ENCODE results near the gene HBZ.
"Not testable (repeated sequence)": the region's sequence is repeated elsewhere in the genome, so short reads cannot be mapped to it uniquely, and the experiment has no call there.

HBZ gene

DNA sequence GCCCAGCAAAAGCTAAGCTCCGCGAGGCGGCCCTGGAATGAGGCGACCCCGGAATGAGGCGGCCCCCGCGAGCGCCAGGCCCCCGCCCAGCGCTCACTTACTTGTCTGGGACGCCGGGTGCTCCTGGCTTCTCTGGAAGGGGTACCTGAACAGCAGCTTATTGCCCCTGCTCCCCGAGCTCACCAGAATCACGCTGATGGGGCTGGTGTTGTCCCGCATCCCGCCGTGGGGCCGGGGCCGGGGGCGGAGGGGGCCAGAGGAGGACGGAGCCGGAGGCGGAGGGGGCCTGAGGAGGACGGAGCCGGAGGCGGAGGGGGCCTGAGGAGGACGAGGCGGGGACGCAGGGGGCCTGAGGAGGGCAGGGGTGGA is 14.4 kb upstream of the HBZ start:
- peak; percentile 63 for DNase-seq (ENCODE audit: low spot score)

DNA sequence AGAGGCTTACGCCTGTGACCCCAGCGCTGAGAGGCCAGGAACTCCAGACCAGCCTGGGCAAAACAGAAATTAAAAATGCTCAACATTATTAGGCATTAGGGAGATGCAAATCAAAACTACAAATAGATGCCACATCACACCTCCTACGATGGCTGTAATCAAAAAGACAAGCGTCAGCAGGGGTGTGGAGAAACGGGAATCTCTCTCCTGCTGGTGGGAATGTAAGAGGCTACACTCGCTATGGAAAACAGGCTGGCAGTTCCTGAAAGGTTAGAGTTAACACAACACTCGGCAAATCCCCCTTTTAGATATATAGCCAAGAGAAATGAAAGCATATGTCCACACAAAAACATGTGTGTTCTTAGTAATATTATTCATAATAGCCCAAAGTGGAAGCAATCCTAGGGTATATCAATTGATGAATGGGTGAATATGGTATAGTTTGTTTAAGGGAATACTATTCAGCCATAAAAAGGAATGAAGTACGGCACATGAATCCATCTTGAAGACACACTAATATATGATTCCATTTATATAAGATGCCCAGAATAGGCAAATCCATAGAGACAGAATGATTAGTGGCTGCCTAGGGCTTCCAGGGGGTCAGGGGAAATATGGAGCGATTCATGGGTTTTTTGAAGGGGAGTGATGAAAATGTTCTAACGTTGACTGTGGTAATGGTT is 12.1 kb upstream of the HBZ start:
- no peak for DNase-seq (ENCODE audit: low spot score)

DNA sequence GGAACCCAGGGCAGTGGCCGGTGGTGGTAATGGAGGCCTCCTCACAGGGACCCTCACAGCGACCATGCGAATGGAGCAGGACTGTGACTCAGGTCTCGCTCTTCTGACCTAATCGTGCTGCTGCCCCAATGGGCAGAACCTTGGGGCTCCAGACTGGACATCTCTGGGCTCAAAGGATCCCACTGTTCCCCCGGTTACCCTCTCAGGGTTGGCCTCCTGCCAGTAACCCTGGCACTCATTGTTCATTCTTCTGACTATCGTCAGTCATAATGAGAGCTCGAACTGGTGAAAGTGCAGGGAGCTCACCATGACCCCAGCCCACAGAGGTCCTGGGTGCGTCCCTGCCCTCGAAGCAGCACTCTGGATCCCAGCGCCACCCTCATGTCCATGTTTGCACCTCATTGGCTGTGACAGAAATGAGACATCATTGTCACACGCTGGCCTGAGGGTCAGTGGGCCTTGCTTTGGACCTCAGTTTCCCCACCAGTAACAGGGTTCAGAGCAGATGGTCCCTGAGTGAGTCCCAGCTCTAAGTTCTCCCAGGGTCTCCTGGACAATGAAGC is 10.0 kb upstream of the HBZ start:
- no peak for DNase-seq (ENCODE audit: low spot score)

DNA sequence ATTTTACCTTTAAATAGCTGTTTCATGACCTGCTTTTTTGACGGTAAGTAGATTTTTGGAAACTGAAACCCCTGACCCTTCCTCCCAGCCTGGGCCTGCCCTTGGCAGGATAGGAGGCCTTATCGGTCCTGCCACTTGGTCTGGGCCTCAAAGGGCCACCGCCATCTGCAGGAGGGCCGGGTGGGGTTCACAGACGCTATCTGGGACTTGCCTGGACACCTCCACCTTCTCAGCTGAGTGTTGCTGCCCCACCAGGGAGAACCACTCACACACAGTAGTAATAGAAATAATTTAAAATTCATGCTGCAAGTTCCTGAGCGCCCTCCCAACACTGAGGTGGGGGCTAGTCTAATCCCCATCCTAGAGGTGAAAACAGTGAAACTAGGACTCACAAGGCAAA is 9.4 kb upstream of the HBZ start:
- DNase-seq (ENCODE audit: low spot score): no peak

DNA sequence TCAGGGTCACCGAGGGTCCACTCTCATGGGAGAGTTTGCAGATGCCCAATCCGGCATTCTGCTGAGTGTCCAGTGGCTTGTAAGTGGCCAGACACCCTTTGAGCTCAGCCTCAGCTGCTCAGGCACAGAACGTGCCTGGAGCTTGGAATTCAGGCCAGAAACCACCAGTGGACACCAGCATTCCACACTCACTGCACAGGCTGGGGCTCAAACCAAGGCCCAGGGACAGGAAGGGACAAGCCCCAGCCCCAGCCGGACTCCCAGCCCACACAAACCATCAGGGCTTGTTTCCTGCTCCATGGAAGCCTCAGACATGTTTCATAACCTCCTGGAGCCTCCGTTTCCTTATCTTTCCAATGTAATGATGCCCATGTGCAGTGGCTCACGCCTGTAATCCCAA is 9.0 kb upstream of the HBZ start:
- no peak for DNase-seq (ENCODE audit: low spot score)

DNA sequence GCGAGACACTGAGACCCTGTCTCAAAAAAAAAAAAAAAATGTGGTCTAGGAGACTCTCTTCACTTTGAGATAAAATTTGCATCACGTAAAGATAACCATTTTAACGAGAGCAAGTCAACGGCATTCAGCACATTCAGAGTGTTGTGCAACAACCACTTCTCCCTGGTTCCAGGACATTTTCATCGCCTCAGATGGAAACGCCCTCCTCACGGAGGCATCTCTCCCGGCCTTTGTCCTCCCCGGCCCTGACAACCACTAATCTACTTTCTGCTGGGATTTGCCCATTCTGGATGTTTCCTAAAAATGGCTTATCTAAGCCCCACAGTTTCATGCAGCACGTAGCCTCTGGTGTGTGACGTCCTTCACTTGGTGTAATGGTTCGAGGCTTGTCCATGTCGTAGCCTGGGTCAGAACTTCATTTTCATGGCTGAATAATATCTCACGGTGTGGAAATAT is 7.6 kb upstream of the HBZ start:
- no peak for DNase-seq (ENCODE audit: low spot score)

DNA sequence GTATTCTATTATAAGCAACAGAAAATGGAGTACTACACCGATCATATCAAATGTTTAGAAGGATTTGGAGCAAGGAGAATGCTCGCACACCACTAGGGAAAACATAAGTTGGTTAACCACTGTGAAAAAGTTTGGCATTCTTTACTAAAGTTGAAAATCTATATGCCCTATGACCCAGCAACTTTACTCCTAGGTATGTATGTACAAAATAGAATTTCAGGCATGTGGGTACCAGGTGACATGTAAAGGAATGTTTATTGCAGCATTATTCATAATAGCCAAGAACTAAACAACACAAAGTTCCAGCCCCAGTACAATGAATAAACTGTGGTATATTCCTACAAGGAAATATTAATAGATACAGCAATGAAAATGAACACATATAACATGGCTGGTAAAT is 5.8 kb upstream of the HBZ start:
- DNase-seq (ENCODE audit: low spot score): no peak

DNA sequence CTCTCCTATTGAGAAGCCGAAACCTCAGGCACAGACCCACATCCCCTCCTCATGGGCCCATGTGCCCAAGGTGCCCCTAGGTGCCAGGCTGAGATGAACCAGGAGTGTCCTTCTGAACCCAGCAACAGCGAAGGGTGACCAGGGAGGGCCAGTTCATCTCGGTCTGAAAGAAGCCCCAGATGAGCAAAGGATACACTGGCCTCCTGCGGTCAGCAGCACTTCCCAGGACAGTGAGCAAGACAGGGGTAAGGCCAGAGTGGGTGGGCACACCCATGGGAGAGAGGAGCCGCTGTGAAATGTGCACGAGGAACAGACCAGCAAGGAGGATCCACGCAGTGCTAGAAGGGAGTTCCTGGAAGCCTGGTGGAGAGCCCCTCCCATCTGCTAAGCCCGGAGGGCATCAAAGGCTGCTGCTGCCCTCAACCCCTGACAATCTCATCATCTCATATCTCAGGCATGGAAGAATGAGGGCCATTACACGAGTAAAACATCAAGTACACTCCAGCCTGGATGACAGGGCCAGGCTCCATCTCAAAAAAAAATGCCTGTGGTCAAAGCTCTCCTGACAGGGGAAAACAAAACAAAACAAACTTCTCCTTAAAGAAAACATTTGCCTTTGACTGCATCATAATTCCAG is 3.3 kb upstream of the HBZ start:
- no peak for DNase-seq (ENCODE audit: low spot score)

DNA sequence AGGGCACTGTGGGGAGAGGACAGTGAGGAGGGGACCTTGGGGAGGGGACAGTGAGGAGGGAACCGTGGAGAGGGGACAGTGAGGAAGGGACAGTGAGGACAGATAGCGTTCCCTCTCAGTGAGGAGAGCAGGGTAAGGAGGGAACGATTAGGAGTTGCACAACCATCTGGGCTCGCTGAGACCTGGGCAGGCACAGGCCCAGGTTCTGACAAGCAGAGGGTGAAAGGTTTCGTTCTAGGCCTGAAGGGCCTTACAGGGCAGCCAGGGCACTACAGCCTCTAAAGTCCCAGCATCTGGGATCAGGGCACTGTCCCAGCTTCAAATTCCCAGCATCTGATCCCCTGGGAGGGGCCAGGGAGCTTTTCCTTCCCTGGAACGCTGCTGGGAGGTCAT is 681 bp downstream of the HBZ start:
- not testable (repeated sequence) for DNase-seq (ENCODE audit: low spot score)

DNA sequence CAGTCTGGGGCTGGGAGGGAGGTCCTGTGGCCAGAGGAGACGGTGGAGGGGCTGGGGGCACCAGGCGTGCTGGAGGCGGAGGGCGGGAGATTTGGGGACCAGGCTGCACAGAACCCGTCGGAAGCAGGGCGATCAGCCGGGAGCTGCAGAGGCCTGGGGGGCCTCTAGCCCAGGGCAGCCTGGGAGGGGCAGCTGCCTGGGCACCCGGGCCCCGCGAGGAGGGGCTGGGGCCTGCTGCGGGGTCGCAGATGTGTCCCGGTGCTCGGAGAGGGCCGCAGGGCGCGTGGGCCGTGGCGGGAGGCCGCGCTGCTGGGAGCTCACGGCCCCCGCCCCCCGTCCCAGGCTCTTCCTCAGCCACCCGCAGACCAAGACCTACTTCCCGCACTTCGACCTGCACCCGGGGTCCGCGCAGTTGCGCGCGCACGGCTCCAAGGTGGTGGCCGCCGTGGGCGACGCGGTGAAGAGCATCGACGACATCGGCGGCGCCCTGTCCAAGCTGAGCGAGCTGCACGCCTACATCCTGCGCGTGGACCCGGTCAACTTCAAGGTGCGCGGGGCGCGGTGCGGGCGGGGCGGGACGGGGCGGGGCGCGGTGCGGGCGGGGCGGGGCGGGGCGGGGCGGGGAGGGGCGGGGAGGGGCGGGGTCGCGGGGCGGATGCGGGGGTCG is 1.2 kb downstream of the HBZ start:
- not testable (repeated sequence) for DNase-seq (ENCODE audit: low spot score)

DNA sequence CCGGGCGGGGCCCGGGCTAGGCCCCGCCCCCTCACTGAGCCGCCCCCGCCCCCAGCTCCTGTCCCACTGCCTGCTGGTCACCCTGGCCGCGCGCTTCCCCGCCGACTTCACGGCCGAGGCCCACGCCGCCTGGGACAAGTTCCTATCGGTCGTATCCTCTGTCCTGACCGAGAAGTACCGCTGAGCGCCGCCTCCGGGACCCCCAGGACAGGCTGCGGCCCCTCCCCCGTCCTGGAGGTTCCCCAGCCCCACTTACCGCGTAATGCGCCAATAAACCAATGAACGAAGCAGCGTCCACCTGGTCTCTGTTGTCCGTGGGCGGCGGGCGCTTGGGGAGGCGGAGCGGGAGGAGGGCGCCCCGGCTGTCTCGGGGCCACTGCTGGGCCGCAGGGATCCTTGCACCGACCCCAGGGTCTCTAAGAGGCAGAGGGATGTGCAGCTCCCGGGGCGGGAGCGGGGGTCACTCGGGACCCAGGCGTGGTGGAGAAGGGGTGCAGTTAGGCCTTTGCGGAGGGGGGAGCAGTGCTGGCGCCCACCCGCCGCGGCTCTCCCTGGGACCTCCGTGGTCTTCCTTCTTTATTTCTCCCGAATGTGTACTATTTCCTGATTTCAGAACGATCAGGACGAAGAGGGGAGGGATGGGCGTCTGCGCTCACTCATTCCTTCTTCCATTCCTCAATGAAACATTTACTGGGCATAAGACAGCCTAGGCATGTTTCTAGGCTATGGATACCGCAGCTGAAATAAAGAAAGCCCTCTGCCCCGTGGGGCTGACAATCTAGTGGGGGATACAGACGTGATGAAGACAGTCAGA is 2.0 kb downstream of the HBZ start:
- DNase-seq (ENCODE audit: low spot score): peak; percentile 68

DNA sequence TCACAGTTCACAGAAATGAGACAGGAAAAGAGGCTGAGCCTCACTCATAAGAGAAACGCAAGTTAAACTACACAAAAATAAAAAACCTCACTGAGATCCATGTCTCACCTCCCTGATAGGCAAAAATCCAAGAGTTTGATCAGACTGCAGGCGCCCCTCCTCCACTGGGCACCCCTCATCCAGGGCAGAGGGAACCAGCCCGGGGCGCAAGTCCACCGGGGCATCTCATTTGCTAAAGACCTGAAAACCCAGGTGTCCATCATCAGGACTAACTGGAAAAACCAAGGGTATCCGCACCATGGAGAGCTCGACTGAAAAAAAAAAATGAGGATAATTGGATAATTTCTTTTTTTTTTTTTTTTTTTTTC is 2.6 kb downstream of the HBZ start:
- no peak for DNase-seq (ENCODE audit: low spot score)

DNA sequence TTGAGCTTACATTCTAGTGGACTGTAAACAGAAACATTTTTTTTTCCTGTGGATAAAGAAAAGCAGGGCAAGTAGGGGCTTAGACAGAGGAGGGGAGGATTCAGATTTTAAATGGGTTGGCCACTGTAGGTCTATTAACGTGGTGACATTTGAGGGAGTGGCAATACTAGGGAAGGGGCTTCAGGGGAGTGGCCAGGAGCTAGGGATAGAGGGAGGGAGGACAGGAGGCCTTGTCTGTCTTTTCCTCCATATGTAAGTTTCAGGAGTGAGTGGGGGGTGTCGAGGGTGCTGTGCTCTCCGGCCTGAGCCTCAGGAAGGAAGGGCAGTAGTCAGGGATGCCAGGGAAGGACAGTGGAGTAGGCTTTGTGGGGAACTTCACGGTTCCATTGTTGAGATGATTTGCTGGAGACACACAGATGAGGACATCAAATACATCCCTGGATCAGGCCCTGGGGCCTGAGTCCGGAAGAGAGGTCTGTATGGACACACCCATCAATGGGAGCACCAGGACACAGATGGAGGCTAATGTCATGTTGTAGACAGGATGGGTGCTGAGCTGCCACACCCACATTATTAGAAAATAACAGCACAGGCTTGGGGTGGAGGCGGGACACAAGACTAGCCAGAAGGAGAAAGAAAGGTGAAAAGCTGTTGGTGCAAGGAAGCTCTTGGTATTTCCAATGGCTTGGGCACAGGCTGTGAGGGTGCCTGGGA is 6.8 kb downstream of the HBZ start:
- no peak for DNase-seq (ENCODE audit: low spot score)

DNA sequence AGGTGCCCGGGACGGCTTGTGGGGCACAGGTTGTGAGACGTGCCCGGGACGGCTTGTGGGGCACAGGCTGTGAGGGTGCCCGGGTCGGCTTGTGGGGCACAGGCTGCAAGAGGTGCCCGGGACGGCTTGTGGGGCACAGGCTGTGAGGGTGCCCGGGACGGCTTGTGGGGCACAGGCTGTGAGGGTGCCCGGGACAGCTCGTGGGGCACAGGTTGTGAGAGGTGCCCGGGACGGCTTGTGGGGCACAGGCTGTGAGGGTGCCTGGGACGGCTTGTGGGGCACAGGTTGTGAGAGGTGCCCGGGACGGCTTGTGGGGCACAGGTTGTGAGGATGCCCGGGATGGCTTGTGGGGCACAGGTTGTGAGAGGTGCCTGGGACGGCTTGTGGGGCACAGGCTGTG is 7.8 kb downstream of the HBZ start:
- DNase-seq (ENCODE audit: low spot score): not testable (repeated sequence)

DNA sequence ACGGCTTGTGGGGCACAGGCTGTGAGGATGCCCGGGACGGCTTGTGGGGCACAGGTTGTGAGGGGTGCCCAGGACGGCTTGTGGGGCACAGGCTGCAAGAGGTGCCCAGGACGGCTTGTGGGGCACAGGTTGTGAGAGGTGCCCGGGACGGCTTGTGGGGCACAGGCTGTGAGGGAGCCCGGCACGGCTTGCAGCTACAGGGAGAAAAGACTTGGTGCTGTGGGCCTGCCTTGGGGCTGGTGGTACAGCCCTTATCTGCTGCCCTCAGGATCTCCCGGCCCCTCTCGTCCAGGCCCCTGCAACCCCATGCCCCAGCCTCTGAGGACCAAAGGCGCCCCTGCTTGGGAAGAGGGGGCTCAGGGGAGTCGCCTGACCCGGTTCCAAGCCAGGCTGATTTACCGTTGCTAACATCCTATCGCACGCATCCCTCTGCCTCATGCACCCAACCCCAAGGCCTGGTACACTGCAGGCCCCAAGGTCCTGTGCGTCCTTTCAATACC is 8.3 kb downstream of the HBZ start:
- DNase-seq (ENCODE audit: low spot score): no peak

DNA sequence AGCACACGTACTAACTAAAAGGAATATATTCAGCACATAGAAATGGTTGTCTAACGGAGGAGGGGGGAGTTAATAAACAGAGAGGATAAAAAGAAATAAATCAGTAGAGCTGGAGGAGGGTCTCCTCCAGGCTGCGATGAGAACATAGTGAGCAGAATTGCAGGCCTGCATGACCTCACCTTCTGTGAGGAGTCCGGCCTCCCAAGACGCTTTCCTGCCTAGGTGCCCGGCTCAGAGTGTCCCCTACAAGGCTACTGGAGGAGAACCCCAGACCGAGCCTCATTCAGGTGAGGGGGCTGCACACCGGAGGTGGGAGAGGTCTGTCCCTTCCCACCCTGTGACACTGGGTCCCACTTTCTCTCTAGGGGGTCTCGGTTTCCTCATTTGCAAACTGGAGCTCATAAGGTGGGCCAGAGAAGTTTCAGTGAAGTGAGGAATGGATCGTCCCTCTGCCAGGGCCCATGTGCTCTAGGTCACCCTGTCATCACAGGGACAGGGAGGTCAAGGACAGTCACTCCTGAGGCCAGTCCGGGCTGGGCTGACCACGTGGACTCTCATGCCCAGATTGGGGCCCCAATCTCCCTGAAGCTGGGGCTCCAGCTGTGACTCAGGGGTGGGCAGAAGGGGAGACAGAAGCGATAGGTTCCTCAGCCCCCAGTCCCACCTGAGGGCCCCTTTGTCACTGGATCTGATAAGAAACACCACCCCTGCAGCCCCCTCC is 10.0 kb downstream of the HBZ start:
- no peak for DNase-seq (ENCODE audit: low spot score)

DNA sequence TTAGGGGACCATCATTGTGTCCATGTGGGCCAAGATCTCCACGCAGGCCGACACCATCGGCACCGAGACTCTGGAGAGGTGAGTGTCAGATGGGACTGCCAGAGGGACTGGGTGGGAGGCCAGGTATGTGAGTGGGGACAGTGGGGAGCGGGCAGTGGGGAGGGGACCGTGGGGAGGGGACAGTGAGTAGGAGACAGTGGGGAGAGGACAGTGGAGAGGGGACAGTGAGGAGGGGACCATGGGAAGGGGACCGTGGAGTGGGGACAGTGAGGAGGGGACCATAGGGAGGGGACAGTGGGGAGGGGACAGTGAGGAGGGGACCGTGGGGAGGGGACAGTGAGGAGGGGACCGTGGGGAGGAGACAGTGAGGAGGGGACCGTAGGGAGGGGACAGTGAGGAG is 10.7 kb downstream of the HBZ start:
- not testable (repeated sequence) for DNase-seq (ENCODE audit: low spot score)

DNA sequence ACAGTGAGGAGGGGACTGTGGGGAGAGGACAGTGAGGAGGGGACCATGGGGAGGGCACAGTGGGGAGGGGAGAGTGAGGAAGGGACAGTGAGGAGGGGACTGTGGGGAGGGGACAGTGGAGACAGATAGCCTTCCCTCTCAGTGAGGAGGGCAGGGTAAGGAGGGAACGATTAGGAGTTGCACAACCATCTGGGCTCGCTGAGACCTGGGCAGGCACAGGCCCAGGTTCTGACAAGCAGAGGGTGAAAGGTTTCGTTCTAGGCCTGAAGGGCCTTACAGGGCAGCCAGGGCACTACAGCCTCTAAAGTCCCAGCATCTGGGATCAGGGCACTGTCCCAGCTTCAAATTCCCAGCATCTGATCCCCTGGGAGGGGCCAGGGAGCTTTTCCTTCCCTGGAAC is 11.3 kb downstream of the HBZ start:
- DNase-seq (ENCODE audit: low spot score): not testable (repeated sequence)

DNA sequence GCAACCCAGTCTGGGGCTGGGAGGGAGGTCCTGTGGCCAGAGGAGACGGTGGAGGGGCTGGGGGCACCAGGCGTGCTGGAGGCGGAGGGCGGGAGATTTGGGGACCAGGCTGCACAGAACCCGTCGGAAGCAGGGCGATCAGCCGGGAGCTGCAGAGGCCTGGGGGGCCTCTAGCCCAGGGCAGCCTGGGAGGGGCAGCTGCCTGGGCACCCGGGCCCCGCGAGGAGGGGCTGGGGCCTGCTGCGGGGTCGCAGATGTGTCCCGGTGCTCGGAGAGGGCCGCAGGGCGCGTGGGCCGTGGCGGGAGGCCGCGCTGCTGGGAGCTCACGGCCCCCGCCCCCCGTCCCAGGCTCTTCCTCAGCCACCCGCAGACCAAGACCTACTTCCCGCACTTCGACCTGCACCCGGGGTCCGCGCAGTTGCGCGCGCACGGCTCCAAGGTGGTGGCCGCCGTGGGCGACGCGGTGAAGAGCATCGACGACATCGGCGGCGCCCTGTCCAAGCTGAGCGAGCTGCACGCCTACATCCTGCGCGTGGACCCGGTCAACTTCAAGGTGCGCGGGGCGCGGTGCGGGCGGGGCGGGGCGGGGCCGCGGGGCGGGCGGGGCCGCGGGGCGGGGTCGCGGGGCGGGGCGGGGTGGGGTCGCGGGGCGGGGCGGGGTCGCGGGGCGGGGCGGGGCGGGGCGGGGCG is 11.8 kb downstream of the HBZ start:
- not testable (repeated sequence) for DNase-seq (ENCODE audit: low spot score)

DNA sequence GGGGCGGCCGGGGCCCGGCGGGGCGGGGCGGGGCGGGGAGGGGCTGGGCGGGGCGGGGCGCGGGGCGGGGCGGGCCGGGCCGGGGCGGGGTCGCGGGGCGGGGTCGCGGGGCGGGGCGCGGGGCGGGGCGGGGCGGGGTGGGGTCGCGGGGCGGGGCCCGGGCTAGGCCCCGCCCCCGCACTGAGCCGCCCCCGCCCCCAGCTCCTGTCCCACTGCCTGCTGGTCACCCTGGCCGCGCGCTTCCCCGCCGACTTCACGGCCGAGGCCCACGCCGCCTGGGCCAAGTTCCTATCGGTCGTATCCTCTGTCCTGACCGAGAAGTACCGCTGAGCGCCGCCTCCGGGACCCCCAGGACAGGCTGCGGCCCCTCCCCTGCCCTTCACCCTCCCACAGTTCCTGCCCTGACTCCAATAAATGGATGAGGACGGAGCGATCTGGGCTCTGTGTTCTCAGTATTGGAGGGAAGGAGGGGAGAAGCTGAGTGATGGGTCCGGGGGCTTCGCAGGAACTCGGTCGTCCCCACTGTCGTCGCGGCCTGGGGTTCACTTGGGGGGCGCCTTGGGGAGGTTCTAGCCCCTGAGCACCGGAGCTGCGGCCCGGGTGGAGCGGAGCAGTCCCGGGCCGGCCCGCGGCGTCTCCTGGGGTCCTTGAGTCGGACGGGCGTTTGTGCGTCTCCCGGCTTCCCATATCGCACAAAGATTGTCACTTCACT is 12.5 kb downstream of the HBZ start:
- peak; percentile 88 for DNase-seq (ENCODE audit: low spot score)
